T-helper 2 cell treated with Interferon-gamma antibody and Interleukin-4, amounts not matched to agents 5 μg/mL and 100 μg/mL, for 36 hours (primary cell): ENCODE results near the gene MRAP.

ENCODE experiments used
- DNase-seq: peaks from one replicate; pipeline ENCODE4 v3.0.0; 2021; ENCODE audit warnings: low spot score
- H3K27ac Mint-ChIP-seq: one replicate; pipeline ENCODE4 v1.8.0; 2021; ENCODE audit warnings: mild to moderate bottlenecking, mixed read lengths
- H3K27me3 Mint-ChIP-seq: one replicate; pipeline ENCODE4 v1.8.0; 2021; ENCODE audit warnings: low read depth, mixed read lengths
- H3K36me3 Mint-ChIP-seq: one replicate; pipeline ENCODE4 v1.8.0; 2021; ENCODE audit warnings: low read depth, mixed read lengths
- H3K4me1 Mint-ChIP-seq: one replicate; pipeline ENCODE4 v1.8.0; 2021; ENCODE audit warnings: low read depth, mixed read lengths
- H3K4me3 Mint-ChIP-seq: one replicate; pipeline ENCODE4 v1.8.0; 2022; ENCODE audit warnings: mild to moderate bottlenecking, moderate library complexity, mixed read lengths
- H3K9me3 Mint-ChIP-seq: one replicate; pipeline ENCODE4 v1.8.0; 2021; ENCODE audit warnings: mixed read lengths

The MRAP gene

DNA sequence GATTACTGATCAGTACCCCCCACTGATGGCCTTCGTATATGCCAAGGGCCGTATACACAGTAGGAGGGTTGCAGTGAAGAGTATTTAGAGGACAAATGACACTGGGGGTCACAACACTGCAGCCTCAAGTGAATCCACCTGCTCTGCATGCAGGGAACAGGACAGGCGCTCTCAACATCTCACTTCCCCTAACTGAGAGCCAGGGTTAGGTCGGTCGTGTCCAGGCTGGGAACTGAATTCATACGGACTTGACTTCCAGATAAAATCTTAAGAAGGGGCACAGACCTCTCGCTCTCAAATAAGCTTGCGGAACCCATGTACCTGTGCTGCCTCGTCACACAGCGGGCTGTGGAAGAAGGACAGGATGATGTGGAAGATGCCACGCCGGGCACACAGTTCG lies 22.8 kb downstream of the MRAP start:
- Mint-ChIP-seq H3K36me3 (peaks cover 40% of the 10 kb centered on the region), H3K9me3 (no peaks in the 10 kb centered on the region), H3K4me3 (no peak overlapping the region), H3K27me3 (no peaks in the 10 kb centered on the region), H3K4me1 (no peaks in the 10 kb centered on the region), H3K27ac (no peak overlapping the region)
- no peak for DNase-seq

DNA sequence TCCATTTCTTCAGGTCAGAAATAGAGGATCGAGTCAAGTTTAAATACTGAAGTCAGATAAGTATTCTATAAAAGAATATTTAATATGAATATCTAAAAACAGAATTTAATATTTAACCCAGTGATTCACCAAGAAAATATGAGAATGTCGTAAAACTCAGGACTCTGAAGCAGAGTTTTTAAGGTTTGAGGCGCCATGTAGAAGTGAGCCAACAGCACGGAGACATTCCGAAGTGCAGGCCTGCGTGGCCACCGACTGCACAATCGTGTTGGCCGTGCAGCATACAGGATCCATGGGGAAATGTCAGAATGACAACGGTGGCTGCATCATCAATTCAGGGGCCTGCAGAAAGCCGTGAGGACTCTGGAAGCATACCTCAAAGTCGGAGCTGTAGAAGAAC lies 23.4 kb downstream of the MRAP start:
- H3K27me3 Mint-ChIP-seq = no peaks in the 10 kb centered on the region
- H3K27ac Mint-ChIP-seq = no peak overlapping the region
- peaks cover 47% of the 10 kb centered on the region for H3K36me3 Mint-ChIP-seq
- H3K4me3 Mint-ChIP-seq = no peak overlapping the region
- no peaks in the 10 kb centered on the region for H3K4me1 Mint-ChIP-seq
- peaks cover 4% of the 10 kb centered on the region for H3K9me3 Mint-ChIP-seq
- DNase-seq = no peak

DNA sequence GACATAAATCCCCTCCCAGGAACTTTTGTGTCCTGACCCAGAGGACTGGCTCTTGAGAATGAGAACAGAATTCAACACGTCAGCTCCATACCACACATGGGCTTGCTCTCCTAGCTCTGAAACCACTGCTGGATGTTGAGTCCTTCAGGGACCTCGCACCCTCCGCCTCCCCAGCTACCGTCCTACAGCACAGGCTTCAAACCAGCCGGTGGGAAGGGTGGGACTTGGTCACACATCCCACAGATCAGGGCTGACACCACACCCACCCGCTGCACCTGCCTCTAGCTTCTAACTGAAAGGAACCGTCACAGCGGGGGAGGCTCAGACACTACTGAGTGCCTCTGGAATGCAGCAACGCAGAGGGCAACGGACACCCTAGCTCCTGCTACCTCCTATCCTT lies 24.0 kb downstream of the MRAP start:
- Mint-ChIP-seq H3K4me3 (no peak overlapping the region), H3K4me1 (no peaks in the 10 kb centered on the region), H3K27ac (no peak overlapping the region), H3K27me3 (no peaks in the 10 kb centered on the region), H3K9me3 (peaks cover 8% of the 10 kb centered on the region), H3K36me3 (peaks cover 49% of the 10 kb centered on the region)
- no peak for DNase-seq

DNA sequence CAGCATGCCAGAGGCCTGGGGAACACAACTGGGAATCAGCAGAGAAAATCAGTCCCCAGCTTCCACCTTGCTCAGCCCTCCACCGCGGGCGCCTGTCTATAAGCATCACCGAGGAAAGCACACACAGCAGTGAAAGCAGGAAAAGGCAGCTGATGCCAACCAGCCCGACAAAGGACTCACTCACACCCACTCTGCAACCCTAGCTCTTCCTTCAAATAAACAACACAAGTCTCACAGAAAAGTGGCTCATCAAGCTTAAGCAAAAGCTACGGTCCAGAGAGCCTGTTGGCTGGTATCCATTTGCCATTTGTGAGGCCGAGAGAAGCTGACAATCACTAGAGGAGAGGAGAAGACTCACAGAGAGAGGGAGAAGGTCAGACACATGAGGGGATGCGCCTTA lies 27.1 kb downstream of the MRAP start:
- H3K4me3 Mint-ChIP-seq = no peak overlapping the region
- no peaks in the 10 kb centered on the region for H3K4me1 Mint-ChIP-seq
- H3K27me3 Mint-ChIP-seq = no peaks in the 10 kb centered on the region
- no peak overlapping the region for H3K27ac Mint-ChIP-seq
- H3K36me3 Mint-ChIP-seq = peaks cover 59% of the 10 kb centered on the region
- H3K9me3 Mint-ChIP-seq = peaks cover 10% of the 10 kb centered on the region
- DNase-seq = no peak

DNA sequence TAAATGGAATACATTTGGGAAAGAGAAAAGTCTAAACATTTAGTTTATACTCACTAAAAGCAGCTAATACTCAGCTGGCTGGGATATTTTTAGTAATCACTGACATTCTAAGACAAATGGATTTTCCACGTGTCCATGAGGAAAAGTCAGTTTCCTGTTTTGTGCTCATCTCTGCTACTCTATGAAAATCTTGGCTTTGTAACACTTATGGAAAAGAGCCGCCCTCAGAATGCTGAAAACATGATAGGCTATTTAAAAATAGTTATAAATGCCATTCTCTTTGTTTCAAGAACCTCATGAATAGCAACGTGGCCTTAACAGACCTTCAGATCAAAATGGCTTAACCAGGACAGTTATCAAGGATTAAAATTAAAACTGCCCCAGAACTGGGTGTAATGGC lies 29.9 kb downstream of the MRAP start:
- H3K27ac Mint-ChIP-seq = no peak overlapping the region
- no peaks in the 10 kb centered on the region for H3K4me1 Mint-ChIP-seq
- H3K36me3 Mint-ChIP-seq = peaks cover 70% of the 10 kb centered on the region
- no peaks in the 10 kb centered on the region for H3K27me3 Mint-ChIP-seq
- no peak for DNase-seq
- peaks cover 10% of the 10 kb centered on the region for H3K9me3 Mint-ChIP-seq
- H3K4me3 Mint-ChIP-seq = no peak overlapping the region

DNA sequence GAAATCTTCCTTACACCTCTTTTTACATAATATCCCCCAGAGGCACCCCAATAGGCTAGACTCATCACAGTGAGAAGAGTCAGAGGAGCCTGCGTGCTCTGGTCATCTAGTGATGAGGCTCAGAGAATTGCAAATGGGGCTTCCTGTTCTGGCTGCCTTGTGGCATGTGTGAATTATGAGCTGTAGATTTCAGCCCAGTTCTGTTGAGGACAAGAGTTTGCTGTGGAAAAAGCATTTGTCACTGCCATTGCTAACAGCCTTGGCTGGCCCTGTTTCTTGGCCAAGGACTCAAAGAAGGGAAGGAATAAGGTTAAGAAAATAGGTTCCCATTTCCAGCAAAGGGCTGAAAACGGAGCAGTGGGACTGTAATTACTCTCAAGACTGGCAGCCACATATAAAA lies 30.7 kb downstream of the MRAP start:
- Mint-ChIP-seq H3K9me3 (peaks cover 10% of the 10 kb centered on the region), H3K4me1 (no peaks in the 10 kb centered on the region), H3K27ac (no peak overlapping the region), H3K36me3 (peaks cover 69% of the 10 kb centered on the region), H3K27me3 (no peaks in the 10 kb centered on the region), H3K4me3 (no peak overlapping the region)
- DNase-seq = no peak

DNA sequence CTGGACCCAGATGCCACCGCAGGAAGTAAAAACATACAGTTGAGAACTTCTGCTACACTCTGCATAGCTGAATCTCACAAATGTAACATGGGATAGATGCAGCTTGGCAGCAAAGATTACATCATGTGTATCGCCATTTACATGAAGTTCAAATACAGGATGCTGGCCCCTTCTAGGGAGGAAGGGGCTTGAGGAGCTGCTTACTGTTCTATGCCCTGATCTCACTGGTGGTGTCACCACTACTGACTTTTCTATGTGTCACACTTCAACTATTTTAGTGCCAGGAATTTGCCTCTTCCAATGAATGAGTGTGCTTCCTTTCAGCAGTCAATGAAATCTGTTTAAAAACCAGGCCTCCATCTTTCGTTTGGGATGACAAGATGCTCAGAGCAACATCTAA lies 31.1 kb downstream of the MRAP start:
- peaks cover 68% of the 10 kb centered on the region for H3K36me3 Mint-ChIP-seq
- H3K4me3 Mint-ChIP-seq = no peak overlapping the region
- no peak overlapping the region for H3K27ac Mint-ChIP-seq
- no peaks in the 10 kb centered on the region for H3K27me3 Mint-ChIP-seq
- no peak for DNase-seq
- H3K4me1 Mint-ChIP-seq = no peaks in the 10 kb centered on the region
- peaks cover 10% of the 10 kb centered on the region for H3K9me3 Mint-ChIP-seq

DNA sequence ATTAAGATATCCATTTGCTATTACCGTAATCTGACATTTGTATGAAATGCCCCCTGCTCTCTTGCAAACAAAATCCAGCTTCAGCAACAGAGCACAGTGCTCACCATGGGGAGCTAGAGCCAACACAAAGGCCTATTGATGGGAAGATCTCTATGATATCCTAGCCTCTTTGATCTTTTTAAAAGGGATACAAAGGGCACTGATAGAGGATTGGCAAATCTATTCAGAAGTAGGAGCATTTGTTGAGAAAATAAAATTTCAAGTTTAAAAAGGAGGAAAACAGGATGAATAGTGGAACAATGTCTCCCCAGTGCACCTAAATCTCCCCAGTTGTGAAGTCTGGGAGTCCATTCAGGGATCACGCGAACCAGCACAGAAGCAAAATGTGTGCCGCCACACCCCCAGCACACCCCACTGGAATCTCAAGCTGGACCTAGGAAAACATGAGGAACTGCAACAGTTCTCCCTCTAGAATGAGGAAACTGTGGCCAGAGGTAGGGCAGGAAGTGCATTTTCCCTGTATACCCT lies 32.2 kb downstream of the MRAP start:
- Mint-ChIP-seq H3K27me3 (no peaks in the 10 kb centered on the region), H3K4me3 (no peak overlapping the region), H3K36me3 (peaks cover 64% of the 10 kb centered on the region), H3K9me3 (peaks cover 10% of the 10 kb centered on the region), H3K4me1 (no peaks in the 10 kb centered on the region), H3K27ac (no peak overlapping the region)
- no peak for DNase-seq

DNA sequence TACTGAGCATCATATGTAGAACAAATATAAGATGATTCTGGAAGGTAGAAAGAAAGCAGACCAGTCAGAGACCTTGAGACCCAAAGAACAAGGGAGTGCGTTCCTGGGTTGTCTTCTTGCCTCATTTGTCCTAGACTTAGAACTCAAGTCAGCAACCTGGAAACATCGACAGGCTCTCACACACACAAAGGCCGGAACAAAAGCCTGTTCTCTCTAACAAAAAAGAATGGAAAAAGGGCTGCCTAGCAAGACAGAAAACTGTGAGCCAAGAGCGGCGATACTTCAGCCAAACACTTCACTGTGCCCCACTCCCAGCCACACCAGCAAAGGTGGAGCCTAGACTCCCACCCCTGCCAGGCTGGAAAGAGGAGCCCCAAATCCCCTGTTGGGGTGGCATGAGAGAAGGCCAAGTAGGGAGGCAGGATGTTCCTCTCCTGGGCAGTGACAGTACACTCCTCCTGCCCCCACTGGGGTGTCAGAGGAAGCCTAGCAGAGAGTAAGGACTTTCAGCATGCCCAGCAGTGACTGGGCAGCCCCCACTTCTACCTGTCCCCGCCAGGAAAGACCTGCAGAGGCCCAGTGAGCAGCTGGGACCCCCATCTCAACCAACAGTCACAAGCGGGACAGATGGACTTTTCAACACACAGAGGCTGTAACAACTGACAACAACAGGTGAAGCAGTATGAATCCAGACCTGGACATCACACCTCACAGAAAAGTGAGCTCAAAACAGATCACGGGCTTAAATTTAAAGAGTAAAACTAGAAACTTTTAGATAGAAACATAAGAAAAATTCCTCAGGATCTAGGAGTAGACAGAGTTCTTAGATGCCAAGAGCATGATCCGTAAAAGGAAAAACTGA lies 33.0 kb downstream of the MRAP start:
- H3K4me3 Mint-ChIP-seq = no peak overlapping the region
- no peak for DNase-seq
- peaks cover 64% of the 10 kb centered on the region for H3K36me3 Mint-ChIP-seq
- peaks cover 8% of the 10 kb centered on the region for H3K9me3 Mint-ChIP-seq
- H3K4me1 Mint-ChIP-seq = no peaks in the 10 kb centered on the region
- no peak overlapping the region for H3K27ac Mint-ChIP-seq
- no peaks in the 10 kb centered on the region for H3K27me3 Mint-ChIP-seq

DNA sequence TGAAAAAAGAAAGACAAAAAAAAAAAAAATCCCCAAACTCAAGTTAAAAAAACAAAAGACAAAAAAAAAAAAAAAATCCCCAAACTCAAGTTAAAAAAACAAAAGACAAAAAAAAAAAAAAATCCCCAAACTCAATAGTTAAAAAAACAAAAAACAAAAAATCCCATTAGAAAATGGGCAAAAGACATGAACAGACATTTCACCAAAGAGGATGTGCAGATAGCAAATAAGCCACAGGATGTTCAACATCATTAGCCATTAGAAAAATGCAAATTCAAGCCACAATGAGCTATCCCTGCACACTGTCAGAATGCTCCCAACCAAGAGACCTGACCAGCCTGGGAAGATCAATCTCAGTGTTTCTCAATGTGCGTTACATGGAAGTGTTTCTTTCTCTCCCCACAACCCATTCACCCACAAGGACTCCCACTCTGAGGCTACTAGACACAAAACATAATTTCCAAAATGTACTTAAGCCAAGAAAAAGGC lies 33.9 kb downstream of the MRAP start:
- peaks cover 63% of the 10 kb centered on the region for H3K36me3 Mint-ChIP-seq
- peaks cover 4% of the 10 kb centered on the region for H3K9me3 Mint-ChIP-seq
- no peak overlapping the region for H3K4me3 Mint-ChIP-seq
- no peaks in the 10 kb centered on the region for H3K4me1 Mint-ChIP-seq
- H3K27ac Mint-ChIP-seq = no peak overlapping the region
- H3K27me3 Mint-ChIP-seq = no peaks in the 10 kb centered on the region
- no peak for DNase-seq

DNA sequence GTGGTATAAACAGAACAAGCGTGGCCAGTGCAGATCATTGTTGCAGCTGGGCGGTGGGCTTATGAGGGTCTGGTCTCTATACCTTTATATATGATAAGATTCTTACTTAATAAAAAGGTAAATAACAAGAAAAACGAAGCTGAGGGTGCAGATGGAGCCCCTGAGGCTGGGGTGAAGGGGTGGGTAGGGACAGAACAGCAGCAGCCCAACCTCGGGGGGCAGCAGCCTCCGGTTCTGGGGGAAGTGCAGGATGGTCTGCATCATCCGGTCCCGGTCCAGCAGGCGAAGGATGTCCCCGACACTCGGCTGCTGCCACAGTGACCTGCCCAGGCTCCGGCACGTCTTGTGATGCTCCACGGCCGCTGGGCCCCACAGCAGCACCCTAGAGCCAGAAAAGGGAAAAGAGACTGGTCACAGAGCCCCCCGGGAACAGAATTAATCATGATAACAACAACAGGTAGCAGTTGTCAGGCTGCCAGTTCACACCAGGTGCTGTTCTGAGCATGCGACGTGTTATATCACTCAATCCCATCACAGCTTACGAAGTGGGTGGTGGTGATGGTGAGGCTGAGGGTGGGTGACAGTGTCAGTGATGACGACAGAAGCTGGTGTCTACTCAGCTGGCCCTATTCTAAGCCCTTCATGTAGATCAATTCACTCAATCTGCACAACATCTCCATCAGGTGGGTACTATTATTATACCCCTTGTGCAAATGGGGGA lies 35.5 kb downstream of the MRAP start:
- H3K9me3 Mint-ChIP-seq = no peaks in the 10 kb centered on the region
- no peaks in the 10 kb centered on the region for H3K4me1 Mint-ChIP-seq
- H3K27me3 Mint-ChIP-seq = no peaks in the 10 kb centered on the region
- H3K4me3 Mint-ChIP-seq = no peak overlapping the region
- no peak overlapping the region for H3K27ac Mint-ChIP-seq
- DNase-seq = no peak
- peaks cover 68% of the 10 kb centered on the region for H3K36me3 Mint-ChIP-seq

DNA sequence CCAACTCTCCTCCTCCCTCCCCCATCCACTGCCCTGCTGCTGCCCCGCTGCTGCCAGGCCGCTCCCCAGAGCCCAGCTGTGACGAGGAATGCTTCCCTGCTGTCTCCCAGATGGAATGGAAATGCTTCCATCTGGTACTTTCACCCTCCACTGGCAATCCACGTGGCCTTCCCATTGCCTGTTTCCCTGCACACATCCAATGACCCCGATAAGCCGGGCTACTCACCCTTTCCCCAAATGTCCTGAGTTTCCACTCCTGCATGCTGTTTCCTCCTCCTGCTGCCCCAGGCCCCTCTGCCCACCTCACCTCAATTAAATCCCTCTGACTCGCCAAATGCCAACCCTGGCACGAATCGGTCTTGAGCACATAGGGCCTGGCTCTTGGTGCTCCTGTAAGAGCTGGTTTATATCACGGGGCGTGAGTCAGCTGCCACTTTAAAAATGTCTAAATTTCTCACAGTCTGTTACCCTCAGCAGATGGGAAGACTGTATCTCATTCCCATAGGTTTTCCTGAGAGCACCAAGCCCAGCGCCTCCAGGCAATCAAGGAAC lies 36.4 kb downstream of the MRAP start:
- DNase-seq = no peak

DNA sequence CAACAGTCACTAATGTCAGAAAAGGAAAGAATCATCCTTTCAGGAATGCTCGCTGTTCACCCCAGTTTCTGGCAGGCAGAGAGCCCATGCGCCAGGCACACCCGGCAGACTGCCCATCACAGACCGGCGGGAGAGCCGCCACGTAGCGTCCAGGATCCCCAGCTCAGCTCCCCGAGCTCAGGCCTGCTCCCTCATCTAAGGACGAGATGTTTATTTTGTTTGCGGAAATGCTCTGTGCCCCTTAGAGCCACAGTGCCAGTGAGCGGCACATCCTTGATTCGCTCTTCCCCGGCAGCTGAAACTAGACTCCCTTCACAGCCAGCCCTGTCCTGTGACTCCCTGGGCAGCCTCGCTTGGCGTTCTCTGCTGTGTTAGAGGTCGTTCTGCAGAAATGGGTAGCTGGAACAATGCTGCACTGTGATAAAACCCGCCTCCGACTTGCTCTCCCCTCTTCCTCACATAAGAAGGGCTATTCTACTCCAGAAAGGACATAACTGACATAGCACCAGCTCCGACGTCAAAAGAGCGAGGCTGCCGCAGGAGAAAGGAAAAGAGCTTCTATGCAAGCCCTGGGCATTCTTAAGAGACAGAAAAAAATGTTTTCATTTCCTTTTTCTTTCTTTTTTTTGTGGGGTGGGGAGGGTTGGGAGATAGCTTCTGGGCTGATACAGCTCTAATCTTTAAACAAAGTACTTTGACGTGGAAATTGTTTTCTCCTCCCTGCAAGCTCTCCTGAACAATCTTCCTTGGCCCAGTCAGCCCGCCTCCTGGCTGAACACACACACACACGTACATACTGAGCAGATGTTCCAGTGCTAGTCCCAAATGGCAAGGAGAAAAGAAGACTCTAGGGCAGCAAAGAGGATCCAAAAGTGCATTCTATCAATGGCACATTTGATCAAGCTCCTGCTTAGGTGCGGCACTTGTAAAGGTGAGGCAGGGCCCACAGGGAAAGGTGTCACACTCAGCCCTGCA lies 37.2 kb downstream of the MRAP start:
- H3K27me3 Mint-ChIP-seq = no peaks in the 10 kb centered on the region
- H3K9me3 Mint-ChIP-seq = no peaks in the 10 kb centered on the region
- DNase-seq = no peak
- no peak overlapping the region for H3K4me3 Mint-ChIP-seq
- H3K4me1 Mint-ChIP-seq = peaks cover 2% of the 10 kb centered on the region
- H3K27ac Mint-ChIP-seq = no peak overlapping the region
- peaks cover 59% of the 10 kb centered on the region for H3K36me3 Mint-ChIP-seq

More for the DNA sequence above, 36.4 kb downstream of the MRAP start:
- no peaks in the 10 kb centered on the region for H3K9me3 Mint-ChIP-seq
- H3K27me3 Mint-ChIP-seq = no peaks in the 10 kb centered on the region
- H3K4me1 Mint-ChIP-seq = peaks cover 2% of the 10 kb centered on the region
- no peak overlapping the region for H3K4me3 Mint-ChIP-seq
- peaks cover 63% of the 10 kb centered on the region for H3K36me3 Mint-ChIP-seq
- H3K27ac Mint-ChIP-seq = no peak overlapping the region
